ENCODE data around the gene BCAS3.

The BCAS3 gene

GRCh38 chr17:61267847-61268246, 590.2 kb downstream of the BCAS3 start:
- no peak for TF ChIP-seq GATA2 (IDR thresholded peaks at IDR 0.05; ENCODE audit: low read depth, low read length)
- TF ChIP-seq GATA3 (IDR thresholded peaks at IDR 0.05; ENCODE audit: low read depth, low read length) = no peak

GRCh38 chr17:61275395-61275794, 597.7 kb downstream of the BCAS3 start:
- TF ChIP-seq GATA3 (IDR thresholded peaks at IDR 0.05; ENCODE audit: low read depth, low read length) (no peak), GATA2 (IDR thresholded peaks at IDR 0.05; ENCODE audit: low read depth, low read length) (no peak)

DNA sequence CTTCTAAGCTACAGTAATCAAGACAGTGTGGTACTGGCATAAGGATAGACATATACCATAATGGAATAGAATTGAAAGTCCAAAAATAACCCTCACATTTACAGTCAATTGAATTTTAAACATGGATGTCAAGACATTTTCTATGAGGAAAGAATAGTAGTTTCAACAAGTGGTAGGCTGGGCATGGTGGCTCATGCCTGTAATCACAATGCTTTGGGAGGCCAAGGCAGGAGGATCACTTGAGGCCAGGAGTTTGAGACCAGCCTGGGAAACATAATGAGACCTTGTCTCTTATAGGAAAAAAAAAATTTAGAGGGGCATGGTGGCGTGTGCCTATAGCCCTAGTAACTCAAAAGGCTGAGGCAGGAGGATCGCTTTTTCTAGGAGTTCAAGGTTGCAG, 599.2 kb downstream of the BCAS3 start:
- TF ChIP-seq GATA3 (IDR thresholded peaks at IDR 0.05; ENCODE audit: low read depth, low read length) = no peak
- no peak for TF ChIP-seq GATA2 (IDR thresholded peaks at IDR 0.05; ENCODE audit: low read depth, low read length)

GRCh38 chr17:61279476-61280145, 602.0 kb downstream of the BCAS3 start:
- TF ChIP-seq GATA3 (IDR thresholded peaks at IDR 0.05; ENCODE audit: low read depth, low read length) (no peak), GATA2 (IDR thresholded peaks at IDR 0.05; ENCODE audit: low read depth, low read length) (no peak)

GRCh38 chr17:61280338-61280737, 602.7 kb downstream of the BCAS3 start:
- TF ChIP-seq GATA3 (IDR thresholded peaks at IDR 0.05; ENCODE audit: low read depth, low read length) (no peak), GATA2 (IDR thresholded peaks at IDR 0.05; ENCODE audit: low read depth, low read length) (no peak)

DNA sequence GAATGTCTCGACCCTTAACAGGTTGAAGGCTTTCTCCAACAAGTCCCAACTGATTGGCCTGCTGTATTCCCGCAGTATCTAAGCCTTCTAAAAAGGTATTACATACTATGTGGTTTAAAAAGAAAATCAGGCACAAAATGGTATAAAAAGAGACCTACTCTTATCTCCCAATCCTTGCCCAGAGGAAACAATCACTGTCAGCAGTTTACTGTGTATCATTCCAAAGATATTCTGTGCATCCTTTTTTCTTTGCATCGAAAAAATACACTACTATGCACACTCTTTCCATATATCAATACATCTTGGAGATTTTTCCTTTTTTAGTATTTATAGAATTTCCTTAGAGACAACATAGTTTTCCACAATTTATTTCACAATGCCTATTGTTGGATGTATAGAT, 603.2 kb downstream of the BCAS3 start:
- TF ChIP-seq GATA3 (IDR thresholded peaks at IDR 0.05; ENCODE audit: low read depth, low read length) = no peak
- TF ChIP-seq GATA2 (IDR thresholded peaks at IDR 0.05; ENCODE audit: low read depth, low read length) = no peak

DNA sequence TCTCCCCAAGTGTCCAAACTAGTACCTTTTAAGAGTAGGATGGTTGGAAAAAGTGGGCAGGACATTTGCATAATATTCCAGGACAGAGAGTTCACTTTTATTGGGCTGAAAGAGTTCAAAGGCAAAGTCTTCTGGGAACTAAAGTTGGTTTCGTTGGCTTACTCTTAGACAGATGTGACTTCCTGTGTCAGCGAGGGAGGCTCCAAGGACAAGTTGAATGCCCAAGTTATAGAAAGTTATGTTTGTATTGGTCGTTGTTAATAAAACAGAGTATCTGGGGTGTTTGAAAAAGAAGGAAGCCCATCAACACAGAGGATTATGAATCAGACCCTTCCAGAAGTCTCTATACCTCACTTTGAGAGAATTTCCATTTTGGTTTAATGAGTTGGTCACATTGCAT, 604.7 kb downstream of the BCAS3 start:
- no peak for TF ChIP-seq GATA2 (IDR thresholded peaks at IDR 0.05; ENCODE audit: low read depth, low read length)
- no peak for TF ChIP-seq GATA3 (IDR thresholded peaks at IDR 0.05; ENCODE audit: low read depth, low read length)

GRCh38 chr17:61283043-61283442, 605.4 kb downstream of the BCAS3 start:
- TF ChIP-seq GATA3 (IDR thresholded peaks at IDR 0.05; ENCODE audit: low read depth, low read length) (no peak), GATA2 (IDR thresholded peaks at IDR 0.05; ENCODE audit: low read depth, low read length) (no peak)

- TF ChIP-seq GATA3 (IDR thresholded peaks at IDR 0.05; ENCODE audit: low read depth, low read length) (no peak), GATA2 (IDR thresholded peaks at IDR 0.05; ENCODE audit: low read depth, low read length) (no peak)
Observed at GRCh38 chr17:61284174-61284573, 606.5 kb downstream of the BCAS3 start.

- TF ChIP-seq GATA2 (IDR thresholded peaks at IDR 0.05; ENCODE audit: low read depth, low read length) = no peak
Observed at GRCh38 chr17:61284746-61285145, 607.1 kb downstream of the BCAS3 start.

DNA sequence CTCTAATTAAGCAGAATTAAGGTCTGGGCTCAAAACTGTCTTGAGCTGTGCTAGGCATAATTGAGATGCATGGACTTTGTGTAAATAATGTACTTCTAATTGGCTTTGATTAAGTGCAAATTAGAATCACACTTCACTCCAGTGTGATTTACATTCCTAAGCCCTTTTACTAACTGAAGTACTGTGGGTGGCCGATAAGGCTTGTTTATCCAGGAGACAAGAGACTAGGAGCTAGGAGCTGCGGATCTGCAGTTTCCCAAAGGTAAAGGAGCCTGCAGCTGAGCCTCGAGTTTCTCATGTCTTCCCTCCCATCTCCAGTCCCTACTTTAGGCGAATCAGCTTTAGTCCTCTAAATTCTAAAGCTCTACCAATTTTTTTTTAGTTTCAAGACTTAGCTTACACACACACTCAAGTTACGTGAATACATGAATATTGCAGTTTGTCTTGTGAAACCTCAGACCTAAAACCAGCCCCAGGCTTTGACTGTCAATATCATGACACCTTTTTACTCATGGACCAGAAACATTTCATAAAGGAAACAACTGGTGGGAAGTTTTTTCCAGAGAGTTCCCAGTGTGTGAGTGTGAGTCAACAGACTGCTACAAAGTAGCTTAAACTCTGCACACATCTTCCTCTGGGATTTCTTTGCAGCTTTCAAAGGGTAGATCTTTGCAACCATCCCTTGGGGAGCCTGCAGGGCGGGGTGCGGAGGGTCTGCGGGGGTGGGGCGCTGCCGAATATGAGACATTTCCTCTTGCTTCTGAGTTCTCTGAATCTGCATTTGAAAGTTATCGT, 608.1 kb downstream of the BCAS3 start:
- no peak for TF ChIP-seq GATA3 (IDR thresholded peaks at IDR 0.05; ENCODE audit: low read depth, low read length)
- TF ChIP-seq GATA2 (IDR thresholded peaks at IDR 0.05; ENCODE audit: low read depth, low read length) = no peak

- TF ChIP-seq GATA2 (IDR thresholded peaks at IDR 0.05; ENCODE audit: low read depth, low read length) (no peak), GATA3 (IDR thresholded peaks at IDR 0.05; ENCODE audit: low read depth, low read length) (no peak)
Observed at GRCh38 chr17:61286449-61286848, 608.8 kb downstream of the BCAS3 start.

- peak; percentile 49; the same call in 1 of the 2 replicates for TF ChIP-seq GATA3 (IDR thresholded peaks at IDR 0.05; ENCODE audit: low read depth, low read length)
- peak; percentile 49; the same call in 1 of the 2 replicates for TF ChIP-seq GATA2 (IDR thresholded peaks at IDR 0.05; ENCODE audit: low read depth, low read length)
Observed at GRCh38 chr17:61289408-61290385, 612.0 kb downstream of the BCAS3 start.

Data from SH-SY5Y (cell line).